HPDE6-E6E7 (cell line): Measurements from ENCODE around the gene STYK1.

Source experiments
- DNase-seq: peaks from one replicate; pipeline ENCODE4 v3.0.0; 2011; ENCODE audit warnings: missing footprints; ENCODE audit errors: extremely low spot score

STYK1 gene, protein sequence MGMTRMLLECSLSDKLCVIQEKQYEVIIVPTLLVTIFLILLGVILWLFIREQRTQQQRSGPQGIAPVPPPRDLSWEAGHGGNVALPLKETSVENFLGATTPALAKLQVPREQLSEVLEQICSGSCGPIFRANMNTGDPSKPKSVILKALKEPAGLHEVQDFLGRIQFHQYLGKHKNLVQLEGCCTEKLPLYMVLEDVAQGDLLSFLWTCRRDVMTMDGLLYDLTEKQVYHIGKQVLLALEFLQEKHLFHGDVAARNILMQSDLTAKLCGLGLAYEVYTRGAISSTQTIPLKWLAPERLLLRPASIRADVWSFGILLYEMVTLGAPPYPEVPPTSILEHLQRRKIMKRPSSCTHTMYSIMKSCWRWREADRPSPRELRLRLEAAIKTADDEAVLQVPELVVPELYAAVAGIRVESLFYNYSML

DNA sequence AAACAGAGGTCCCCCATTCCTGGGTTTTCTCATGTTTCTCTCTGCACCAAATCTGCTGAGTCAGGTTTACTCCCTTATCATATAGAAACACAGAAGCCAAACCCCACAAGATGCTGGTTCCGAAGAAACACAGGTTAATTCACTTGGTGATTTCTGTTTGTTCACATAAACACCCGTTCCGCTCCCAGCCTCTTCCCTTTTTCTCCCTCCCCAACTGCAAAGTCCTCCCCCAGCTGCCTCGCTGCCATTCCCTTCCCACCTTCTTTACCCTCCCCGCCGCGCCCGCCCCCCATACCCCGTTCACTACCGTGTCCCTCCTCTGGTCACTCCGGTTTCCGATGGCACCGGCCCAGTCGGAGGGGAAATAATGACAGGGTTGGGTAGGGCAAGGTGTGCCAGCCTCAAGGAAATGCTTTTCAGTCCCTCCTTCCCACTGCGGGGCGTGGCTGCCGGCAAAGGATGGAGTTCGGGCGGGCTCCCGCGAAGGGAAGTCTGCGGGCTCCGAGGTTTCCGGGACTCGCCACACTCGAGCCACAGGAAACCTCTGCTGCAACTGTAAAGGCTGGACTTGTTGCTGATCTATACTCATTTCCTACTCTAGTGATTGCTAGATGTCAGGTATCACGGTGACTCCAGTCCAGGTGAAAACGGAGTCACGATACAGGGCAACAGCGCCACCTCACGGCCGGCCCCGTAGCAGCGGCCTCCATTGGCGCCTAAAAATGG, at the start of gene STYK1:
Gene STYK1 (minus strand): TSS at position 394 of the 726 bp plus-strand sequence. CDS start 39,434 bp downstream, outside the sequence.
- peak; percentile 79 for DNase-seq

DNA sequence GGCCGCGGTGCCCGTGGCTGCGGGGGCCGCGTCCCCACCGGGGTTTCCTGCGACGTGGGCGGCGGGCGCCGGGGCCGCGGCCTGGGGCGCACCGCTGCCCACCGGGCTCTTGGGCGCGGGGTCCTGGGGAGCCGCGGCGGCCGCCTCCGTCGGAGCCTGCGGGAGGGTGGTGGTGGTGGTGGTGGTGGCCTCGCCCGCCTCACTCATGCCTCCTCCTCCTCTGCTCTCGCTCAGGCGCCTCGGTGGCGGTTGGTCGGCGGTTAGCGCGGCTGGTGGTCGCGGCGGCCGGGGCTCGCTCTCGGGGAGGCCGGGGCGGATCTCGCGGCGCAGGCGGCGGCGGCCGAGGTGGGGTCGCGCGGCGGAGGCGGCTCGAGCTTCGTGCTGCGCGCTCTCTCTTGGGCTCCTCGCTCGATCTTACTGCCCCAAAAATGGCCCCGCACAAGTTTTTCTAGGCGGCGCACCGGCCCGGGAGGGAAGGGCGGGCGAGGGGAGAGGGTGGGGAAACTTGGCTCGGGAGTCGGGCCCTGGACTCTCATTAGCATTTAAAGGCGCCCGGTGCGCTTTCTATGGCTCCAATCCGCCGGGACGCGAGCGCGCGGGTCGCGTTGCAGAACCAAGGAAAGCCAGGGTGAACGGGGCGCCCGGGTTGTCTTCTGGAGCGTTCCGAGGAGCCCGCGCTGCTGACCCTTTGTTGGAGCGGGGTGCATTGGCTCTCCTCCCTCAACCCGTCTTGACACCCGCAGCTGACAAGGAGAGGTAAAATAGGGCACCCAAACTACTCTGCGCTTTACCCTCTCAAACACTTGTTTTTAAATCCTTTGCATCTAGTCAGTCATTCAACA, 49.3 kb upstream of the STYK1 start, which contains the start of gene YBX3:
Gene YBX3 (minus strand): TSS at position 419 of the 842 bp plus-strand sequence. CDS start 212 bp downstream, at position 207.
- peak; percentile 60 for DNase-seq

DNA sequence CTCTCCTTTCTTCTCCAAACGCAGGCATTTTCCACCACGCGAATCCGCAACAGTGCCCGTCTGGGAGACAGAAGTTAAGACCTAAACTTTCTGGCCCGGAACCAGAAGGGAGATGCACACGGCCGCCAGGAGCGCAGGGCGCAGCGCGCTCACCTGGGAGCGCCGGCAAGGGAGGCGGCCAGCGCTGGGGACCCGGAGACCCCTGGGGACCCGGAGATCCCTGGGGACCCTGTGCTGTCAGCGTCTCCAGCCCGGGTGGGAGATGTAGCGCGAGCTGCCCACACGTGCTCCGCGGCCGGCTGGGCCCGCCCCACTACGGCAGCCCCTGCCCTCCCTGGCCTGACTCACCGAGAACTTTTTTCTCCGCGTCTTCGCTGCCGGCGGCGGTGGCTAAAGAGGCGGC, 48.7 kb upstream of the STYK1 start:
- peak; percentile 20 for DNase-seq

DNA sequence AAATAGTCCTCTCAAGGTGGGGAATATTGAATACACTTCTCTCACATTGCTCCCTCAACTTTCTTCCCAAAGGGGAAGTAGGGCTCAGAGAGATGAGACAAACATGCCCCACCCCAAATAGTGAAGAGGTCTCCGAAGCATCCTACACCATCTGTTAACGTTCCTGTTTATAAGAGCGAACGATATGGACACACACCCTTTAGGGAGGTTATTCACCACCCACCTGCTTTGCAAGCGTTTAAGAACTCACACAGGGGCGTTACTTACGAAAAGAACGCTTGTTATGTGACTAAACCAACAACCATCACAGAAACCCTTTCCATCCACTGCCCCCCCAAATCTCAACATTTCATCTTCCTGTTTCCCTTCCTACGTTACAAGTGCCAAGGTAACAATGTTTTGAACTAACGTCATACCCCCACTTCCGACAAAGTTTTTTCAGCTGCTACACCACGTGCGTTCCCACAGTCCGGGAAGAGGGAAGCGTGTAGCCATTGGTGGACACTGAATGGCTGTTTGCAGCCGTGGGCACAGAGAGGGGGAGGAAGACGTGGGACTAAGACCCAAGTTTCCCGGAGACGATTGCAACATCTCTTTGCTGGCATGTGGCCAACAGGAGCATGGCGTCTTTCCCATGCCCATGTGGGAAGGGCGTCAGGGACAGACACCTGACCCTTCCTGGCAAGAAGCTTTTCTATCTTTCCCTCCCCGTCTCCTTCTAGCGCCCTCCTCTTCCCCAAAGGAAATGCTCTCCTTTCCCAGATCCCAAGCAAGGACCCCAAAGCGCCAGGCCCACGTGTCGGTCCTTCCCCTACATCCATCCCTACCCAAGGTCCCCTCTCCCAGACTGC, 48.0 kb upstream of the STYK1 start:
- DNase-seq, result peak; percentile 62

DNA sequence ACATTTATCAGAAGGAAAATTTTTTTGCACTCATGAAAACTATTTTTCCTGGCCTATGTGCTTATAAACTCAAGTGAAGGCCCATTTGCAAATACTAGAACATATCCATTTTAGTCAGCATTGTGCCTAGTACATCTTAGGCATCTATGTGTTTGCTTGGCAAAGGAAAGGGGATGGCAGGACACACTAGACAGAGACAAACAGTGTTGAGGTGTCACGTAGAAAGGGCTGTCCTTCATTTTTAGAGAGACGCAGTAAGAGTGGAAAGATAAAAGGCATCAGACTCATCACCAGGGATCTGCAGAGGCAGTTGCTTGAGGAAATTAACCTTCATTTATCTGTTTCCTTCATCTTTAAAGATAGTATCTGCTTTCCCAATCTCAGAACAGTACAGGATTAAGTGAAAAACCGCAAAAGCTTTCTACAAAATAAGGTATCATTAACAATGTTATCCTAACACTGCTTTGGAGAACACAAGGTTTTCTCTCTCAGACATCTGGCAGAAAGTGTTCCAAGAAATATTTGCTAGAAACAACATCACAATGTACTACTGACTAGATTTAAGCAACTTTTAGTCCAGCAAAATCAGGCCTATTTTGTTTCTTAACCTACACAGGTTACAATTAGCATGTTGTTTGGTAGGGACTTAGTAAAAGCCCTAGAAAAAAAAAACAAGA, 47.3 kb upstream of the STYK1 start:
- no peak for DNase-seq

DNA sequence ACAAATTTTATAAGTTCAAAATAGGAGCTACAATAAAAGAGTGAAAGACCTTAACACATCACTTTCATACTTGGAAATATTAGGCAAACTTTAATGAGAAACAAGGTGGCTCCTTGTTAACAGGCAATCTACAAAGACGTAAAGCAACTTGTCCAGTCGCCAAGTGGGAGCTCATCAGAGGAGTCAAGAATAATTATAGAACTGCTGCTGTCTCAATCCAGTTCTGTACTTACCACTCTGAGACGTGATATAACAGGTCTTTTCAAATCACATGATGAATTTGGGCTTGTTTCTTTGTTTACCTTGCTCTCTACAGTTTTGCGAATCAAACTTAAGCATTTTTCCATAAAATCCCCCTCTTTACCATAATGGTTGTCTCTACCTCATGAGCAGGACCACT, 45.6 kb upstream of the STYK1 start:
- DNase-seq, result no peak

DNA sequence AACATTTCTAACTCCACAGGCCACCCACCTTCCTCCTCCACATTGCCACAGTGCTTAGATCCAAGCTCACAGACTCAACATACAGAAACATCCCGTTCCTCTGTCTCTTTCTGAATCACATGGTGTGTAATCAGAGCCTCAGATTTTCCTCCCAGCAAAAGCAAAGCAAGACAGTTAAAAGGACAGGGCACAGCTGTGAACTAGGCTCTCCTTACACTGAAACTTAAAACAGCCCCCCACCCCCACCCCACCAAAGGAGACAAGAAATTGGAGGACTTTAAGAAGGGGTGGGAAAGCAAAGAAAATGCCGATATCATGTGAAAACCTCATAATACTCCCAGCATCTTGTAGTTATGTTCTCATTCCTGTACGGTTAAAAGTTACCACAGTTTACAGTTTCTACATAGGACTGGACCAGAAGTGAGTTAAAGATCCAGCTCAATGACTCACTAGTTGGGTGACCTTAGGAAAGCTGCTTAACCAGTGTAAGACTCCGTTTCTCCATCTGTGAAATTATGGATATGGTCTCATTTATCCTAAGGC, 44.5 kb upstream of the STYK1 start:
- no peak for DNase-seq

DNA sequence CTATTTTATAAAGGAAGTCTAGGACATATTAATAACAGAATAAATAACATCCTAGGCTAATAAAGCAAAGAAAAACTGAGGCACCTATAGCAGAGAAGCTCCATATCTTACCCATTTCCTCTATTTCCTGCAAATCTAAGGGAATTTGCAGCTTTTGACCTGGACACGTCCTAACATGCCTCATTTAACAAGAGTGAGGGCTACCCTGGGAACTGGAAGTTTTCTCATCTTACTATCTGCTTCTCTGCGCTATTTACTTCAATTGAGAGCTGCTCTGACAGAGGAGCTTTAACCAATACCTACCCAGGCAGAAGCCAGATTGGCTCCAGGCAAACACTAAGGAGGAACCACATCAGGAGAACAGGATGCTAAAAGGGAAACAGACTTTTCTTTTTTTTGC, 43.6 kb upstream of the STYK1 start:
- peak; percentile 21 for DNase-seq

DNA sequence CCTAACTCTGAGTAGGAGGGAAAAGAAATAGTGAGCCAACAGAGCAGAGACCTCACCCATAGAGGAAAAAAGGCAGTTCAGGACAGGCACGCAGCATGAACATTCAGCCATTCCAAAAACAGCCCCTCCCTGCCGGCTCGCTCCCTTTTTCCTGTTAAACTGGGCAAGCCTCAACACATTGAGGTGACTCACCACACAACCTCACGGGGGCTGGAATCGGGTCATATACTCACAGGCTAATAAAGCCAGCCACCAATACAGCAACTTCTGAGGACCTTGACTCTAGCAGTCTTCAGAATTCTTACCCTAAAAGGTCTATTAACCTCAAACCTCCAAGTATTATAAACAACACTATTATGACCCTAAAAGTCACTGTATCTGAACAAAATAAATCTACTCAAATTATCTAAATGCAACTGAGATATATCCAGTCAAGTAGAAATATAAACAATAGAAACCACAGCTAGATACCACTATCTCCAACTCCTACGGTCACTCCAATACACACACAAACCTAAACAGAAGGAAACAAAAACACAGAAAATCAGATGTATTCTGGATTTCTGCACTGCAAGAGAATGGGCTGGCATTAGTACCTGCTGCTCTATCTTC, 43.0 kb upstream of the STYK1 start:
- peak; percentile 85 for DNase-seq

DNA sequence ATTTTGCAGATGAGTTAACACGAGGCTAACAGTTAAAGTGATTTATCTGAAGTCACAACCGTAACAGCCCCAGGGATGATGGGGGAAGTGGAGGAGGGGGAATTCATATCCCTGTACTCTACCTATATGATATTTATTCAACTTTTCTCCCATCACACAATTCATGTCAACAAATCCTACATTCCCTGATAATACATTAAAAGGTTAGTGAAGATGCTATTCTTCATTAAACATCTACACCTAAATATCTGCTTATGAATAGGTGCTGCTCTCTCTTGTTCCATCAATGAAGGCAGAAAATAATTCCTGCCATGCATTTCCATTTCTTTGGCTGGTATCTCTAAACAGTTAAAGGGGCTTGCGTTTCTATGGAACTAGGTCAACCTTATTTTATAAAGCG, 42.4 kb upstream of the STYK1 start:
- no peak for DNase-seq

DNA sequence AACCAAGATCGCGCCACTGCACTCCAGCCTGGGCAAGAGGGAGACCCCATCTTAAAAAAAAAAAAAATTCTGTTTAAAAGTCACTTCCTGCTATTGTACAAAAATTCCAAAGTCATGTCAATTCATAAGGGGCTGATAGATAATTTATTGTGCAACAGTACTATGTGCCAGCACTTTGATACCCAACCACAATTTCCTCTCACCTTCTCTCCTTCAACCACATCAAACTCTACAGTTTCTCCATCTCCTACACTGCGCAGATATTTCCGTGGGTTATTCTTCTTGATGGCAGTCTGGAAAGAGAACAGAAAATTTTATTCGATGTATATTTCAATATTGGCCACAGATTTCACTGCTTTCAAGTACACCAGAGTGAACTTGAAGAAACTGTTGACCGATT, 41.6 kb upstream of the STYK1 start:
- no peak for DNase-seq

DNA sequence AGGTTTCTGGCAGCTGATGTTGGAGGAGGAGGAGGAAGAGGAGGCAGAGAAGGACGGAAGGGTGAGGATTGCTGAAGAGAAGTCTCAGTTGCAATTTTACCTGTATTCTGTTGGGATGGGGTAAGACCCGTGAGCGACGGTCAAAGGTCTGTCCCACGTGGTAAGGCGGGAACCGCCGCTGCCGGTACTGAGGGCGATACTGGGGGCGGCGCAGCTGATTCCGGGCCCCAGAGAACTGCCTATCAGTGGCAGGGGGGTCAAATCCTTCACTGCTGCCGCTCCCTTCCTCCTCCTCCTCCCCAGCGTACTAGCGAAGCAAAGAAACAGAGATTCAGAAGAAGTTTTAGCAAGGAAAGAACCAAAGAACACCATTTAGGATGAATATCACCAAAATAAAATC, 36.0 kb upstream of the STYK1 start:
- DNase-seq, result no peak

DNA sequence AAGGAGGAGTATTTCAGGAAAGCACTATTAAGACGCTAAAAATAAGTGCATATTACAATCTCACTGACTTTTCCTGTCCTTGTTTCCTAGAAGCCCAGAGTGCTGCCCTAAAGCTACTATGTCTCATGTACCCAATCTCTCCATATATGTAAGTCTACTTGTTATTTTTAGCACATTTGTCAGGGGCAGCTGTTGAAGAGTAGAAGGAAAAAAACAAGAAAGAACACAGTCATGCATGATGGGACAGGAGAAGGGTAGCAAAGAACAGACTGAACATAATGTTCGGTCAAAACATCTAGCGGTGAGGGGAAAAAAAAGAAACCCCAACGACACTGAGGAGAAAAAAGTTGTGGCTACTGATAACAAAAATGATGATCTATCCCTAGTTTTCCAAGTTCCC, 35.0 kb upstream of the STYK1 start:
- no peak for DNase-seq

DNA sequence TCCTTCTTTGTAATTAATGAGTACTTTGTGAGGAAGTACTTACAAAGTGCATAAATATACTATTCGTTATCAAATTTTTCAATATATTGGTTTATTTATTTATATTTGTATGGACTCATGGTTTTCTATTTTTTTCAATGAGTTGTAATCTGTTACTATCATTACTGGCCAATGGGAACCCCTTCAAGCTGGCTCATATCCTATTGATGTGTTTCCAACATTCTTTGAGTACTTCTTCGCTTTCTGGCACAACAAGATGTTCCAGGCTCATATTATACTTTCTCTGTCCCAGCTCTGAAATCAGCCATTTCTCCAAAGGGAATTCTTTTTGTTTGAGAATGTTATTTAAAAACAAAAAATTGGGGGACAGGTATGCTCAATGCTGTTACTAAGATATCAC, 31.8 kb upstream of the STYK1 start:
- DNase-seq, result no peak

DNA sequence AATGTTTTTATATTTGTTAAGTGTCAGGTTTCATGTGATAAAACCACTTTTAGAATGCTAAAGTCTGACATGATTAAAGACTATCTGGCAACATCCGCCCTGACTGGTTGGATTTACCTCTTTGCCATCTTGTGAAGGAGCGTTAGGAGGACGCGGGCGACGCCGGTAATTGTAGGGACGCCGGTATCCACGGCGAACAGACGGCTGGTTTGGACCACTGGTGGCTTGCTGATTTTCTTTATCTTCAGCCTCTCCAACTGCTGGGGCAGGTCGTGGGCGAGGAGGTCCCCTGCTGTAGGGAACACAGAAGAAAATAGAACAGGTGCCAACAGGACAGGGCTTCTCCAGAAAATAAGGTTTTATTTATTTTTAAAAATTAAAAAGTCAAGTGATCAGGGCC, 28.0 kb upstream of the STYK1 start:
- no peak for DNase-seq

DNA sequence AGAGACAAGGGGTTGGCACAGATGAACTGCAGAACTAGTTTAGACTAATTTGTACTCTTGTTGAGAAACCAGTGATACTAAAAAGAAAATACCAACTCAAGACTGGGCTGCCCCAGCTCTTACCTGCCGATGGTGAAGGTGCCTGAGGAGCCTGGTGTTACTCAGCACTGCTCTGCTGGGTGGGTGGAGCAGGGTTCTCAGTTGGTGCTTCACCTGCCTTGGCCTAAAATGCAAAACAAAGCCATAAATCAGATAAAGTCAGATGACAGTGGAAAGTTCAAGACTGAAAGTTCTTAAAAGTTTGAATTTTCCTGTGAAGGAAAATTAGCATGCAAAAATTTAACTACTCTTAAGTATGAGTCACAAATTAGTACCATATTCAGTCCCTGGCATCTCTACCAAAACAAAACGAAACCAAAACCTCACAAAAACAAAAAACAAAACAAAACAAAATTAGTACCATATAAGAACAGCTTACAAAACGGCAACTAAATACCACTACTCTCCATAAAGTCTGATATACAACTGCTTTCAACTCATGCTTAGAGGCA, 27.4 kb upstream of the STYK1 start:
- DNase-seq, result no peak

DNA sequence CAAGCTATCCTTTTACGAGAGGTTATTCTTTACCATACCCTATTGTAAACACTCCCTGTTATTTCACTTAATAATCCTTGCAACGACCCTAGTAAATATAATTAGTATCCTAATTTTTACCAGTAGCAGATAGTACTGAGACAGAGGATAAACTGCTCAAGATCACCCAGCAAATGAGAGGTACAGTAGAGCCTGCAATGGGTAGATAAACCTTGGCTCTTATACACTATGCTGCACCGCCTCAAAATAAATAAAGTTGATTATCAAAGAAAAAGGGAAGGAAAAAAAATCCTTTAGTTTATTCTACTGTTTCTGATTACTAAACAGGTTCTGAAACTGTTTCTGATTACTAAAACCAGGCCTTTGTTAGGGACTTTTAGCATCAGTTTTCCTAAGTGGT, 26.7 kb upstream of the STYK1 start:
- DNase-seq, result no peak

DNA sequence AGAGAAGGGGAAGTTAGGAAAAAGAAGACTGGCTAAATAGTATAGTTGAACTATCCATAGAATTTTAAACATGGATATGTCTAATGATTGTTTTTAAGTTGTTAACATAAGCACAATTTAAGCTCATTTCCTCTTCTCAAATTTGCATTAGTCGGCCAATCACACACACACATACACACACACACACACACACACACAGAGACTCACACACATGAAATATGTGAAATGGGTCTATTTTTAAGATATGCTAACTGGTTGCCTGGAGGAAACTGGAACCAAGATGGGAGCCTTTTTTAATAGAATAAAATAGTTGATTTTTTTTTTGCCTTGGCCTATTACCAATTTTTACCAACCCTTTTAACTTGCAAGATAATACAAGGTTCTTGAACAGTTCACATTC, 24.0 kb upstream of the STYK1 start:
- DNase-seq, result no peak

DNA sequence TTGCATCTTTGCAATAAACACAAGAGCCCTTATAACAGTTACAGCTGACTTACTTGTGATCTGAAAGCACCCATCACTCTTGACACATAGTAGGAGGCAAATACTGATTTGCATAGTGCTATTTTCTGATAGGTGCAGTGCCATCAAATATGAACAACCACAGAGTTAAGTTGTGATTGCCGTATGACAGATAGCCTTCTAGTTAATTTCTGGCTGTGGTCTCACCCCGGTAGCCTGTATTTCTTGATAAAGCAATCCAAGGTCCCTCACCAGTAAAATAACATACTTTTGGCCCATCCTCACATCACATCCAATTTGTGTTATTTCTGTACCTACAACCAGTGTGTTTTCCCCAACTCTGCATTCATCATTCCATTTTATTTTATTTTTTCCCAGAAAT, 23.3 kb upstream of the STYK1 start:
- no peak for DNase-seq

DNA sequence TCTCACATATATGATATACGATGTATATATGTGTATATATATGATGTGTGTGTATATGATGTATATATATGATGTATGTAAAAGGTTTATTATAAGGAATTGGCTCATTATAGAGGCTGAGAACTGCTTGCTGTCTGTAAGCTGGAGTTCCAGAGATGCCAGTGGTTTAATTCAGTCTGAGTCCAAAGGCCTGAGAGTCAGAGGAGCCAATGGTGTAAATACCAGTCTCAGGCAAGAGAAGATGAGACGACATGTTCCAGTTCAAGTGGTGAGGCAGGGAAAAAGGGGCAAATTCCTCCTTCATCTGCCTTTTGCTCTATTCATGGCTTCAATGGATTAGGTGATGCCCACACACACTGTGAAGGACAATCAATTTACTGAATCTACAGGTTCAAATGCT, 17.1 kb upstream of the STYK1 start:
- no peak for DNase-seq
